HG03442 (cell line): ENCODE data around the gene S1PR1.
"Not testable (repeated sequence)": the region's sequence is repeated elsewhere in the genome, so short reads cannot be mapped to it uniquely, and the experiment has no call there.

Experiments used
- ATAC-seq: cut with Tn5 transposase; IDR thresholded peaks from one replicate; pipeline ENCODE4 v1.9.1; 2021; ENCODE audit warnings: mild to moderate bottlenecking, moderate library complexity; ENCODE audit not compliant: unreplicated experiment

Gene S1PR1

GRCh38 chr1:101236516-101237228 lies at the start of gene S1PR1:
Gene S1PR1 (plus strand): TSS chr1:101237019. CDS start chr1:101238985, 1,966 bp downstream.
- peak; percentile 20 for ATAC-seq

- no peak for ATAC-seq
Observed at GRCh38 chr1:101187297-101187696, 49.5 kb upstream of the S1PR1 start.

- no peak for ATAC-seq
Observed at GRCh38 chr1:101188331-101188730, 48.5 kb upstream of the S1PR1 start.

- ATAC-seq: not testable (repeated sequence)
Observed at GRCh38 chr1:101188968-101189367, 47.9 kb upstream of the S1PR1 start.

GRCh38 chr1:101190441-101190840 lies 46.4 kb upstream of the S1PR1 start:
- no peak for ATAC-seq

- no peak for ATAC-seq
Observed at GRCh38 chr1:101191049-101191448, 45.8 kb upstream of the S1PR1 start.

GRCh38 chr1:101193733-101194169 lies 43.1 kb upstream of the S1PR1 start:
- no peak for ATAC-seq

GRCh38 chr1:101194746-101195145 lies 42.1 kb upstream of the S1PR1 start:
- no peak for ATAC-seq

GRCh38 chr1:101196668-101197067 lies 40.2 kb upstream of the S1PR1 start:
- ATAC-seq: no peak

GRCh38 chr1:101198842-101199636 lies 37.8 kb upstream of the S1PR1 start:
- peak; percentile 99 for ATAC-seq

- no peak for ATAC-seq
Observed at GRCh38 chr1:101199637-101199982, 37.2 kb upstream of the S1PR1 start.

GRCh38 chr1:101200513-101200912 lies 36.3 kb upstream of the S1PR1 start:
- no peak for ATAC-seq

- ATAC-seq: no peak
Observed at GRCh38 chr1:101203820-101204540, 32.8 kb upstream of the S1PR1 start.

GRCh38 chr1:101205457-101205856 lies 31.4 kb upstream of the S1PR1 start:
- ATAC-seq: no peak

- not testable (repeated sequence) for ATAC-seq
Observed at GRCh38 chr1:101206139-101206538, 30.7 kb upstream of the S1PR1 start.

GRCh38 chr1:101207271-101207670 lies 29.5 kb upstream of the S1PR1 start:
- not testable (repeated sequence) for ATAC-seq

- no peak for ATAC-seq
Observed at GRCh38 chr1:101207891-101208290, 28.9 kb upstream of the S1PR1 start.

GRCh38 chr1:101215363-101216011 lies 21.3 kb upstream of the S1PR1 start:
- ATAC-seq: no peak

- ATAC-seq: no peak
Observed at GRCh38 chr1:101216623-101217022, 20.2 kb upstream of the S1PR1 start.

- ATAC-seq: no peak
Observed at GRCh38 chr1:101217148-101217547, 19.7 kb upstream of the S1PR1 start.

- not testable (repeated sequence) for ATAC-seq
Observed at GRCh38 chr1:101218968-101219367, 17.9 kb upstream of the S1PR1 start.
